ENCODE results near the gene SPATA3.

Gene SPATA3

GRCh38 chr2:231041061-231041689 is 45.3 kb downstream of the SPATA3 start:
- H3K4me3 ChIP-seq: no peak overlapping the region
- H3K27ac ChIP-seq: no peak overlapping the region

GRCh38 chr2:231043796-231044195 is 47.9 kb downstream of the SPATA3 start:
- Histone ChIP-seq H3K27ac (no peak overlapping the region), H3K4me3 (no peak overlapping the region)

- H3K27ac ChIP-seq: no peak overlapping the region
- H3K4me3 ChIP-seq: no peak overlapping the region
Observed at GRCh38 chr2:231046916-231047273, 51.0 kb downstream of the SPATA3 start.

GRCh38 chr2:231047274-231047922 is 51.5 kb downstream of the SPATA3 start:
- Histone ChIP-seq H3K27ac (no peak overlapping the region), H3K4me3 (no peak overlapping the region)

GRCh38 chr2:231047923-231048915 is 52.3 kb downstream of the SPATA3 start:
- H3K27ac ChIP-seq: no peak overlapping the region
- H3K4me3 ChIP-seq: no peak overlapping the region

GRCh38 chr2:231049286-231050017 is 53.5 kb downstream of the SPATA3 start:
- H3K4me3 ChIP-seq: no peak overlapping the region
- no peak overlapping the region for H3K27ac ChIP-seq

- H3K27ac ChIP-seq: no peak overlapping the region
- no peak overlapping the region for H3K4me3 ChIP-seq
Observed at GRCh38 chr2:231050018-231050901, 54.3 kb downstream of the SPATA3 start.

GRCh38 chr2:231051116-231051515 is 55.2 kb downstream of the SPATA3 start:
- Histone ChIP-seq H3K27ac (no peak overlapping the region), H3K4me3 (no peak overlapping the region)

- H3K4me3 ChIP-seq: peak overlapping the region; percentile 36 to 58 (median 47)
- H3K27ac ChIP-seq: peak overlapping the region in 6 of 21 experiments; percentile 23 to 53 (median 40)
Observed at GRCh38 chr2:231052494-231053451, 56.9 kb downstream of the SPATA3 start.

- no peak overlapping the region for H3K4me3 ChIP-seq
- no peak overlapping the region for H3K27ac ChIP-seq
Observed at GRCh38 chr2:231053846-231054245, 57.9 kb downstream of the SPATA3 start.

GRCh38 chr2:231056453-231057416 is 60.8 kb downstream of the SPATA3 start, which contains the start of gene PSMD1:
PSMD1 (plus strand) TSS chr2:231056867; CDS start chr2:231057026, 159 bp downstream.
- Histone ChIP-seq H3K27ac (peak within 1 kb of the TSS; percentile 81 to 100 (median 98)), H3K4me3 (peak within 1 kb of the TSS; percentile 65 to 100 (median 98))

- Histone ChIP-seq H3K27ac (peak overlapping the region; percentile 81 to 100 (median 98)), H3K4me3 (peak overlapping the region; percentile 65 to 100 (median 98))
Observed at GRCh38 chr2:231057590-231057989, 61.7 kb downstream of the SPATA3 start.
